Tibial nerve (tissue), 4 donors: ENCODE data around the gene TTC3. TPM values are rescaled to one million over a fixed set of nuclear protein-coding genes. Genes with fewer than 3 reads are reported as not detected.

Experiments used
- DNase-seq, 2 donors: peaks; one replicate each; pipeline ENCODE4 v3.0.0-alpha.2; 2019; ENCODE audit warnings: low spot score in 2 of 2
- H3K27ac ChIP-seq, 4 donors: fragments of 200-600 bp; sonication (generic) in 3 of 4; one replicate each; pipeline ENCODE4 v1.5.1; 2017 to 2019; ENCODE audit warnings: mild to moderate bottlenecking in 1 of 4
- H3K27me3 ChIP-seq, 2 donors: fragments of 200-600 bp; sonication (generic) in 1 of 2; one replicate each; pipeline versions ENCODE4 v1.5.1 to v1.6.0; 2017 to 2019
- H3K36me3 ChIP-seq, 3 donors: fragments of 200-600 bp; sonication (generic); one replicate each; pipeline ENCODE4 v1.5.1; 2018 to 2019
- H3K4me1 ChIP-seq, 4 donors: fragments of 200-600 bp; sonication (generic) in 3 of 4; one replicate each; pipeline ENCODE4 v1.5.1; 2017 to 2019
- H3K4me3 ChIP-seq, 4 donors: fragments of 200-600 bp; sonication (generic) in 3 of 4; one replicate each; pipeline ENCODE4 v1.5.1; 2017 to 2019; ENCODE audit warnings: mild to moderate bottlenecking in 1 of 4, moderate library complexity in 1 of 4
- H3K9me3 ChIP-seq, 4 donors: fragments of 200-600 bp; sonication (generic) in 3 of 4; one replicate each; pipeline ENCODE4 v1.5.1; 2017 to 2019
- EP300 ChIP-seq, 2 donors: sonication (generic); formaldehyde crosslinking; IDR thresholded peaks; one replicate each; pipeline ENCODE4 v1.6.1; 2017; ENCODE audit warnings: antibody characterized with exemption in 2 of 2, mild to moderate bottlenecking in 1 of 2
- POLR2A ChIP-seq, 2 donors: fragments of 450-650 bp; IDR thresholded peaks; one replicate each; pipeline ENCODE4 v1.6.1; 2017; ENCODE audit warnings: antibody characterized with exemption in 2 of 2, mild to moderate bottlenecking in 2 of 2, moderate library complexity in 2 of 2
- WGBS, 2 donors: methylation state at CpG; one replicate each; pipeline ENCODE4 v1.1.5; 2018; 5-methylcytosine and 5-hydroxymethylcytosine counted together
- total RNA-seq, 4 donors: library from RNA; depleted of rRNA; stranded (reverse); fragments of >200 nt; gene quantifications; one replicate each; pipeline ENCODE4 v1.1.0, GENCODE V29; 2016
- TF ChIP-seq, protein P1 (sequence below), 5 experiments: fragments of 200-600 bp in 3 of 5; fragments of 450-650 bp in 2 of 5; sonication (generic) in 3 of 5; IDR thresholded peaks; one replicate each; pipeline ENCODE4 v1.5.1; 2016 to 2019; ENCODE audit warnings: antibody characterized with exemption in 5 of 5, mild to moderate bottlenecking in 3 of 5, moderate library complexity in 2 of 5

Gene TTC3
- total RNA-seq, 4 donors from 2014 or later, result 136 to 259 (median 158) TPM

DNA sequence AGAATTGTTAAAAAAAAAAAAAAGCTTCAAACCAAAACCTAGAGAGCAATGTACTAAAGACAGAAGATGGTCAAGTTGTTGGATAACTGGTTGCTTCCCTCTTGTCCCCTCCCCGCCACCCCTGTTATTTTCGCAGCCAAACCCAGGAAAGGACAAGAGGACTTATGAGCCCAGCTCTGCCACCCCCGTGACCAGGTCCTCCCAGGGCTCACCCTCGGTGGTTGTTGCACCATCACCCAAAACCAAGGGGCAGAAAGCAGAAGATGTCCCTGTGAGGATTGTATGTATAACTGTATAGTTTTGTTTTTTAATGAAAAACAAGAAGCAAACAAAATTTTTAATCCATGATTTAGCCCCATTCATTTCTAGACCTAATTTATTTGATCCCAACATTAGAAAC is 124.7 kb downstream of the TTC3 start:
- 89 to 92% methylated on average over 4 of the region's 4 CpGs for WGBS, 2 donors

GRCh38 chr21:37199057-37199924 is 126.2 kb downstream of the TTC3 start:
- DNase-seq, result no peak
- 50 to 61% methylated on average over 11 of the region's 11 CpGs for WGBS, 2 donors
- TF ChIP-seq EP300 (IDR thresholded peaks at IDR 0.05) (no peak), POLR2A (IDR thresholded peaks at IDR 0.05) (no peak)
- peaks cover 0 to 13% (median 4%) of the 10 kb centered on the region in 4 donors for H3K4me1 ChIP-seq
- H3K27me3 ChIP-seq, result no peaks in the 10 kb centered on the region
- H3K27ac ChIP-seq, result peak overlapping the region in 2 of 4 donors; percentile 18 to 83
- H3K4me3 ChIP-seq, result no peak overlapping the region
- H3K36me3 ChIP-seq, result peaks cover 0 to 89% (median 4%) of the 10 kb centered on the region in 3 donors
- H3K9me3 ChIP-seq, result no peaks in the 10 kb centered on the region

More for the DNA sequence above, 124.7 kb downstream of the TTC3 start:
- Histone ChIP-seq H3K4me3 (no peak overlapping the region), H3K27ac (peak overlapping the region in 1 of 4 donors; percentile 8), H3K27me3 (no peaks in the 10 kb centered on the region), H3K36me3 (peaks cover 0 to 96% (median 4%) of the 10 kb centered on the region in 3 donors), H3K9me3 (no peaks in the 10 kb centered on the region), H3K4me1 (peaks cover 0 to 13% (median 4%) of the 10 kb centered on the region in 4 donors)
- TF ChIP-seq EP300 (IDR thresholded peaks at IDR 0.05), result no peak
- TF ChIP-seq POLR2A (IDR thresholded peaks at IDR 0.05), result no peak
- TF ChIP-seq, protein P1, sequence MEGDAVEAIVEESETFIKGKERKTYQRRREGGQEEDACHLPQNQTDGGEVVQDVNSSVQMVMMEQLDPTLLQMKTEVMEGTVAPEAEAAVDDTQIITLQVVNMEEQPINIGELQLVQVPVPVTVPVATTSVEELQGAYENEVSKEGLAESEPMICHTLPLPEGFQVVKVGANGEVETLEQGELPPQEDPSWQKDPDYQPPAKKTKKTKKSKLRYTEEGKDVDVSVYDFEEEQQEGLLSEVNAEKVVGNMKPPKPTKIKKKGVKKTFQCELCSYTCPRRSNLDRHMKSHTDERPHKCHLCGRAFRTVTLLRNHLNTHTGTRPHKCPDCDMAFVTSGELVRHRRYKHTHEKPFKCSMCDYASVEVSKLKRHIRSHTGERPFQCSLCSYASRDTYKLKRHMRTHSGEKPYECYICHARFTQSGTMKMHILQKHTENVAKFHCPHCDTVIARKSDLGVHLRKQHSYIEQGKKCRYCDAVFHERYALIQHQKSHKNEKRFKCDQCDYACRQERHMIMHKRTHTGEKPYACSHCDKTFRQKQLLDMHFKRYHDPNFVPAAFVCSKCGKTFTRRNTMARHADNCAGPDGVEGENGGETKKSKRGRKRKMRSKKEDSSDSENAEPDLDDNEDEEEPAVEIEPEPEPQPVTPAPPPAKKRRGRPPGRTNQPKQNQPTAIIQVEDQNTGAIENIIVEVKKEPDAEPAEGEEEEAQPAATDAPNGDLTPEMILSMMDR (IDR thresholded peaks at IDR 0.05), result no peak
- DNase-seq, result no peak

DNA sequence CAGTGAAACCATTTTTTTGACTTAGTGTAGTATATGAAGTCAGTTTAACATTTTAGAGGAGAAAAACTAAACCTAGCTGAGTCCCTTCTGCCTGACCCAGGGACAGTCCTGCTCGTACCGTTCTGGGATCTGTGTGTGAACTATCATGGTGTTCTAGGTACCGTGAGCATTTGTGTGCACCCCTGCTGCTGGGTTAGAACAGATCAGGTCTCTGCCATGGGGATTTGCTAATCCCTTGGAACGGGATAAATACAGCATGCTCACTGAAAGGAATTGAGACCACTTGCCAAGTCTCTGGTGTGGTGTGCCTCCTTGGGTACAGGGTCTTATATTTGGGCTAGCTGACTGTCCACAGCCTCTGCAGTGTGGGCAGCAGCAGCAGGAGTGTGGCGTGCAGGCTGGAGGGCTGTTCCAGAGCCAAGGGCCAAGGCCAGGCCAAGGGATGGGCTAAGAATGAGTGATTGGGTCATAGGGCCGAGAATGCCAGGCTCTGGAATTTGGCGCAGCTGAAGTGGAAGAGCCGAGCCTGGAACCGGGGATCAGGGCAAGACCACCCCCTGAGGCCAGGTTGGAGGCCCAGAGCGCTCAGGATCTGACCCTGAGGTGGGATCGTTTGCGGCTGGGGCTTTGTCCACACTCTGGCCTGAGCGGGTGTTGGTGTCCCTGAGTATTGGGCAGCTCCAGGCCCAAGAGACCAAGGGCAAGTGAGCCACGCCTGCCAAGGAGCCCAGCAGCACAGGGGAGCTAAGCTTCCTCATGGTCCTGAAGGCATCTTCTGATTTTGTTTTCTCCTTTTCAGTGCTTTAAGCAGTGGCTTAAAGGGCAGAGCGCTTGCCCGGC is 127.8 kb downstream of the TTC3 start:
- peak overlapping the region in 1 of 4 donors; percentile 83 for H3K27ac ChIP-seq
- no peak for DNase-seq
- H3K36me3 ChIP-seq, result peaks cover 0 to 74% (median 4%) of the 10 kb centered on the region in 3 donors
- H3K4me3 ChIP-seq, result no peak overlapping the region
- H3K4me1 ChIP-seq, result peaks cover 0 to 13% (median 4%) of the 10 kb centered on the region in 4 donors
- no peaks in the 10 kb centered on the region for H3K9me3 ChIP-seq
- no peaks in the 10 kb centered on the region for H3K27me3 ChIP-seq
- 85% methylated on average over 16 of the region's 16 CpGs for WGBS, 2 donors
- TF ChIP-seq POLR2A (IDR thresholded peaks at IDR 0.05) (no peak), EP300 (IDR thresholded peaks at IDR 0.05) (no peak)
- TF ChIP-seq, protein P1 (IDR thresholded peaks at IDR 0.05), result no peak

DNA sequence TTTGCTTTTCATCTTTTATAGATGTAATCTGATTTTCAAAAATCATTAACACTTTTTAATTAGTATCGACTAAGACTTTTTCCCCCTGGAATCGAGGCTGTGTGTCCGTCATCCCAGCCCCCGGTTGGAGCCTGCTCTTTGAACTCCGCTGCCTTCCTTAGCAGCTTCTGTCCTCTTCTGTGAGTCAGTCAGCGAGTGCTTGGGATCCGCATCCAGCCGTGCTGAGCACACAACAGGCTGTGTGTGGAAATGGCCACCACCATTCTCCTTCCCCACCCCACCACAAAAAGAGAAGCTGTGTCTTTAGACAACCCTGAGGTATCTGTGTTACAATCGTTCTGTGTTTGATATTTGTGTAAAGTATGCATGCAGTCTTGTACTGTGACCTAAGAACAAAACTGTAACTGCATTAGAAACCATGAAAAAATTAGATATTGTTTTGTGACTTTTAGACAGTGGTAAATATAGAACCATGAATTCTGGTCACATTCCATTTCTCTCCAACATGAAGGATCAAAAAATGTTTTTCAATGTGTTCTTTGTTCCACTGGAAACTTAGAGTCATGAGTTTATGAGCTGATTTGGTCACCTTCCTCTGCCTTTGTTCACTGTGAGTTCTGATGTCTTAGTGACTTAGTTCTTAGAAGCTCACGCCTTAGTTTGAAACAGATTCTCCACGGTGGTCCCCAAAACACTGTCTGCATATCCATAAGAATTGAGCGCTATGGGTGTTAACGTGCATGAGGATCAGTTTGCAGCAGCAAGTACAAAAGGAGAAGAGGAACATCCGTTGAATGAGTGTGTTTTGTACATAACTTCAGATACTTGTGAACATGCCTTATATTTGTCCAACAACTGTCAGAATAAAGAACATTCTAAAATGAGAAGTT is 129.4 kb downstream of the TTC3 start:
- no peak for DNase-seq
- Histone ChIP-seq H3K4me3 (no peak overlapping the region), H3K9me3 (no peaks in the 10 kb centered on the region), H3K36me3 (peaks cover 0 to 58% (median 0%) of the 10 kb centered on the region in 3 donors), H3K27me3 (no peaks in the 10 kb centered on the region), H3K27ac (peak overlapping the region in 2 of 4 donors; percentile 37 to 74), H3K4me1 (peaks cover 0 to 21% (median 6%) of the 10 kb centered on the region in 4 donors)
- TF ChIP-seq EP300 (IDR thresholded peaks at IDR 0.05) (no peak), POLR2A (IDR thresholded peaks at IDR 0.05) (no peak)
- TF ChIP-seq, protein P1 (IDR thresholded peaks at IDR 0.05), result no peak
- 57 to 70% methylated on average over 14 of the region's 14 CpGs for WGBS, 2 donors

DNA sequence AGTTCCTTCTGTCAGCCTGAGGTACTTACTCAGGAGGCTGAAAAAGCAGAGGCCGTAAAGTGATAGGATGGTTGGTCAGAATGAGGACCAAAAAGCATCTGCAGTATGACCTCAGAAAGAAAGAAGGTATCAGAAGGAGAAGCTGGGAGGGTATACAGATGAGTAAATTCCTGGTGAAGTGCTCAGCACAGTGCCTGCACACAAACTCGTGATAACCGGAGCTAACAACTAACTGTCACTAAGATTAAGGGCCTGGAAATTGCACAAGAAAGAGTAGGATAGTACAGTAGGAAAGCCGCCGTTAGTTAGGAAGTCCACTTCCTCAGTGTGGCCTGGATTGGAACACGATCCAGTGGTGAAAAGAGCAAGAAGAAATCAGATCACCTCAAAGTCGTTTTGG is 131.5 kb downstream of the TTC3 start:
- H3K36me3 ChIP-seq, result peaks cover 0 to 38% (median 0%) of the 10 kb centered on the region in 3 donors
- H3K4me3 ChIP-seq, result no peak overlapping the region
- WGBS, 2 donors, result 80% methylated on average over 7 of the region's 7 CpGs
- H3K9me3 ChIP-seq, result no peaks in the 10 kb centered on the region
- H3K27me3 ChIP-seq, result no peaks in the 10 kb centered on the region
- peaks cover 0 to 19% (median 11%) of the 10 kb centered on the region in 4 donors for H3K4me1 ChIP-seq
- DNase-seq, result no peak
- H3K27ac ChIP-seq, result no peak overlapping the region
- no peak for TF ChIP-seq POLR2A (IDR thresholded peaks at IDR 0.05)
- TF ChIP-seq, protein P1 (IDR thresholded peaks at IDR 0.05), result no peak
- TF ChIP-seq EP300 (IDR thresholded peaks at IDR 0.05), result no peak
